Natural killer cell (primary cell): ENCODE data around the gene COL3A1. TPM values are rescaled to one million over a fixed set of nuclear protein-coding genes. Genes with fewer than 3 reads are reported as not detected.

Experiments
- ATAC-seq, 3 donors: fragments of 150-1000 bp in 2 of 3; fragments of 200-7000 bp in 1 of 3; cut with Tn5 transposase; 1 replicate in 1 of 3; 2 replicates in 2 of 3; pipeline ENCODE4 v1.10.0; 2021; ENCODE audit warnings: mild to moderate bottlenecking in 2 of 3, moderate library complexity in 2 of 3
- DNase-seq, 2 donors: peaks; one replicate each; pipeline versions ENCODE4 v3.0.0 to v3.0.0-alpha.2; 2013 to 2021; ENCODE audit warnings: mixed read lengths in 1 of 2
- H3K27ac ChIP-seq: one replicate; pipeline ENCODE4 v1.5.1; 2013; ENCODE audit warnings: mild to moderate bottlenecking, low read length
- H3K27me3 ChIP-seq: one replicate; pipeline ENCODE4 v1.6.1; 2013; ENCODE audit warnings: low read length; ENCODE audit not compliant: control insufficient read depth, insufficient read depth
- H3K36me3 ChIP-seq: one replicate; pipeline ENCODE4 v1.6.1; 2013; ENCODE audit warnings: low read length; ENCODE audit not compliant: control insufficient read depth, insufficient read depth
- H3K4me1 ChIP-seq: one replicate; pipeline ENCODE4 v1.6.1; 2013; ENCODE audit warnings: low read length; ENCODE audit not compliant: control insufficient read depth, insufficient read depth
- H3K4me3 ChIP-seq: one replicate; pipeline ENCODE4 v1.5.1; 2013; ENCODE audit warnings: low read length
- H3K9me3 ChIP-seq: one replicate; pipeline ENCODE4 v1.6.1; 2013; ENCODE audit warnings: low read length; ENCODE audit not compliant: control insufficient read depth, insufficient read depth
- H3K27ac Mint-ChIP-seq, 2 donors: one replicate each; pipeline ENCODE4 v1.8.0; 2022; ENCODE audit warnings: mild to moderate bottlenecking in 2 of 2, mixed read lengths in 2 of 2, moderate library complexity in 1 of 2
- H3K27me3 Mint-ChIP-seq, 2 donors: one replicate each; pipeline ENCODE4 v1.8.0; 2022; ENCODE audit warnings: low read depth in 2 of 2, mixed read lengths in 2 of 2
- H3K36me3 Mint-ChIP-seq: one replicate; pipeline ENCODE4 v1.8.0; 2022; ENCODE audit warnings: mixed read lengths
- H3K4me1 Mint-ChIP-seq, 2 donors: one replicate each; pipeline ENCODE4 v1.8.0; 2022; ENCODE audit warnings: mixed read lengths in 2 of 2
- H3K4me3 Mint-ChIP-seq: one replicate; pipeline ENCODE4 v1.8.0; 2022; ENCODE audit warnings: mild to moderate bottlenecking, moderate library complexity, mixed read lengths
- H3K9me3 Mint-ChIP-seq, 2 donors: one replicate each; pipeline ENCODE4 v1.8.0; 2022; ENCODE audit warnings: mixed read lengths in 2 of 2
- CTCF ChIP-seq: fragments of 200-600 bp; IDR thresholded peaks from one replicate; pipeline ENCODE4 v1.8.0; 2022; ENCODE audit warnings: antibody characterized with exemption
- WGBS: methylation state at CpG from one replicate; pipeline ENCODE4 v1.1.7; 2013; ENCODE audit warnings: missing lambda C conversion rate; ENCODE audit not compliant: insufficient coverage; 5-methylcytosine and 5-hydroxymethylcytosine counted together
- intact Hi-C: fragments of 100-400 bp; cut with micrococcal nuclease; formaldehyde crosslinking; loops from one replicate; pipeline ENCODE4 v1.14.2; 2022
- total RNA-seq, 4 donors: library from RNA; stranded (reverse); fragments of 120-200 nt in 1 of 4; gene quantifications; one replicate each; pipeline versions ENCODE4 v1.2.3 to v1.2.4, GENCODE V29; 2013 to 2022

COL3A1 gene
- total RNA-seq, result not detected
- 0.43 TPM for total RNA-seq (2013)

GRCh38 chr2:188974164-188974563, at the start of gene COL3A1:
Gene COL3A1 (plus strand): TSS chr2:188974373. CDS start chr2:188974490, 117 bp downstream.
- TF ChIP-seq CTCF, result no peak
- H3K4me1 ChIP-seq, result no peaks in the 10 kb centered on the region
- DNase-seq (no peak), ATAC-seq (no peak)
- Mint-ChIP-seq H3K4me1 (no peaks in the 10 kb centered on the region), H3K36me3 (no peaks in the 10 kb centered on the region), H3K27ac (no peak within 1 kb of the TSS), H3K4me3 (no peak within 1 kb of the TSS), H3K27me3 (no peaks in the 10 kb centered on the region), H3K9me3 (peaks cover 0 to 3% of the 10 kb centered on the region in 2 donors)
- 68% methylated on average over 3 of the region's 4 CpGs for WGBS
- no peaks in the 10 kb centered on the region for H3K27me3 ChIP-seq
- H3K27ac ChIP-seq, result no peak within 1 kb of the TSS
- intact Hi-C loops, result no loop called here
- H3K36me3 ChIP-seq, result no peaks in the 10 kb centered on the region
- no peak within 1 kb of the TSS for H3K4me3 ChIP-seq
- no peaks in the 10 kb centered on the region for H3K9me3 ChIP-seq

- no peak for TF ChIP-seq CTCF
- no peaks in the 10 kb centered on the region for H3K27me3 ChIP-seq
- DNase-seq (no peak), ATAC-seq (no peak)
- 85% methylated on average over 2 of the region's 2 CpGs for WGBS
- H3K4me1 Mint-ChIP-seq, result no peaks in the 10 kb centered on the region
- no peak overlapping the region for H3K4me3 Mint-ChIP-seq
- intact Hi-C loops, result no loop called here
- no peak overlapping the region for H3K4me3 ChIP-seq
- H3K27me3 Mint-ChIP-seq, result no peaks in the 10 kb centered on the region
- H3K4me1 ChIP-seq, result no peaks in the 10 kb centered on the region
- no peak overlapping the region for H3K27ac Mint-ChIP-seq
- peaks cover 6% of the 10 kb centered on the region for H3K9me3 ChIP-seq
- H3K36me3 Mint-ChIP-seq, result peaks cover 8% of the 10 kb centered on the region
- no peaks in the 10 kb centered on the region for H3K36me3 ChIP-seq
- H3K27ac ChIP-seq, result no peak overlapping the region
- peaks cover 19 to 34% of the 10 kb centered on the region in 2 donors for H3K9me3 Mint-ChIP-seq
These were observed 45.5 kb upstream of the COL3A1 start for GRCh38 chr2:188928643-188929042.

- no peak for DNase-seq
- peaks cover 19 to 32% of the 10 kb centered on the region in 2 donors for H3K9me3 Mint-ChIP-seq
- intact Hi-C loops, result no loop called here
- Histone ChIP-seq H3K4me1 (no peaks in the 10 kb centered on the region), H3K36me3 (no peaks in the 10 kb centered on the region), H3K27me3 (no peaks in the 10 kb centered on the region), H3K4me3 (no peak overlapping the region), H3K27ac (no peak overlapping the region), H3K9me3 (peaks cover 6% of the 10 kb centered on the region)
- no peak overlapping the region for H3K4me3 Mint-ChIP-seq
- no peak for ATAC-seq
- TF ChIP-seq CTCF, result no peak
- peaks cover 8% of the 10 kb centered on the region for H3K36me3 Mint-ChIP-seq
- H3K27me3 Mint-ChIP-seq, result no peaks in the 10 kb centered on the region
- no peak overlapping the region for H3K27ac Mint-ChIP-seq
- H3K4me1 Mint-ChIP-seq, result no peaks in the 10 kb centered on the region
These were observed 42.8 kb upstream of the COL3A1 start for GRCh38 chr2:188931361-188931760.
